Cardiac muscle cell (in vitro differentiated cells and primary cell): ENCODE data around the gene ASIC4. TPM values are rescaled to one million over a fixed set of nuclear protein-coding genes. Genes with fewer than 3 reads are reported as not detected.
A peak's percentile ranks its signal among the peaks of the same experiment; 100 is the strongest.

Source experiments
- DNase-seq, 2 donors: peaks; one replicate each; pipeline versions ENCODE4 v3.0.0 to v3.0.0-alpha.2; 2010 to 2017; ENCODE audit warnings: low read depth in 1 of 2, low spot score in 1 of 2
- H3K27ac ChIP-seq: fragments of 200-600 bp; sonication (generic); 2 replicates; pipeline ENCODE4 v1.5.1; 2016
- H3K27me3 ChIP-seq: fragments of 200-600 bp; sonication (generic); 2 replicates; pipeline ENCODE4 v1.6.0; 2016; ENCODE audit warnings: control low read depth
- H3K36me3 ChIP-seq: fragments of 200-600 bp; sonication (generic); 2 replicates; pipeline ENCODE4 v1.5.1; 2016; ENCODE audit warnings: control low read depth
- H3K4me1 ChIP-seq: fragments of 200-600 bp; sonication (generic); 2 replicates; pipeline ENCODE4 v1.8.1; 2017; ENCODE audit warnings: low read depth, mild to moderate bottlenecking, mixed run types
- H3K4me3 ChIP-seq: fragments of 200-600 bp; sonication (generic); 2 replicates; pipeline ENCODE4 v1.5.1; 2016; ENCODE audit warnings: mild to moderate bottlenecking
- H3K9me3 ChIP-seq: fragments of 200-600 bp; sonication (generic); 2 replicates; pipeline ENCODE4 v1.5.1; 2017; ENCODE audit warnings: low read depth, mild to moderate bottlenecking, control low read depth
- CTCF ChIP-seq: IDR thresholded peaks from 2 replicates; pipeline ENCODE4 v1.5.1; 2012; ENCODE audit warnings: low read depth, mild to moderate bottlenecking, low read length
- polyA plus RNA-seq: library from polyadenylated mRNA; unstranded; fragments of >200 nt; fragmentation: Nextera tagmentation; extraction: Ambion mirVana; gene quantifications from 2 replicates; pipeline ENCODE4 v1.2.1, GENCODE V29; 2016
- total RNA-seq: library from RNA; depleted of rRNA; stranded (reverse); fragments of >200 nt; gene quantifications from 2 replicates; pipeline ENCODE4 v1.2.3, GENCODE V29; 2016

ASIC4 gene
- total and polyA plus RNA-seq, 2 experiments from 2014 or later = 3.3 to 9.5 TPM

- TF ChIP-seq CTCF = no peak
Measured at GRCh38 chr2:219556413-219556812, 42.1 kb downstream of the ASIC4 start.

DNA sequence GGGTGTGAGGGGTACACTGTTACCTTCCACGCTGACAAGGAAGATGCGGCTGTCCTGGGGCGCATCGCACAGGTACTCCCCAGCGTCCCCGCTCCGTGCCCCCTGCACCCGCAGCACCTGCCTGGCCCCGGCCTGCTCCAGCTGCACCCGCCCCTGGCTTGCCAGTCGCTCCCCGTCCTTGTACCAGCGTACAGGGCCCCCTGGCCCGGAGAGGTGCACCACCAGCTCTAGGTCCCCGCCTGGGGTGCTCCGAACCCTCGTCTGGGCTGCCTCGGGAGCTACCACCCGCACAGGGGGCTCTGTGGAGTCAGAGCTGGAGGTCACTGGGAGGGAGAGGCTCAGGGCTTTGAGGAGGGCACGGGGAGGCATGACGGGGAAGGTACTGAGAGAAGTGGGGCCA is 43.0 kb downstream of the ASIC4 start:
- H3K4me1 ChIP-seq = peaks cover 7% of the 10 kb centered on the region
- TF ChIP-seq CTCF = no peak
- H3K36me3 ChIP-seq = peaks cover 33% of the 10 kb centered on the region
- no peaks in the 10 kb centered on the region for H3K27me3 ChIP-seq
- H3K9me3 ChIP-seq = no peaks in the 10 kb centered on the region
- DNase-seq = no peak
- no peak overlapping the region for H3K4me3 ChIP-seq
- H3K27ac ChIP-seq = no peak overlapping the region

More at GRCh38 chr2:219556413-219556812, 42.1 kb downstream of the ASIC4 start:
- no peak overlapping the region for H3K4me3 ChIP-seq
- H3K36me3 ChIP-seq = peaks cover 29% of the 10 kb centered on the region
- peaks cover 3% of the 10 kb centered on the region for H3K4me1 ChIP-seq
- H3K27ac ChIP-seq = no peak overlapping the region
- H3K27me3 ChIP-seq = no peaks in the 10 kb centered on the region
- DNase-seq = no peak
- H3K9me3 ChIP-seq = no peaks in the 10 kb centered on the region

GRCh38 chr2:219557791-219558785 is 43.8 kb downstream of the ASIC4 start:
- H3K4me3 ChIP-seq = no peak overlapping the region
- no peaks in the 10 kb centered on the region for H3K27me3 ChIP-seq
- no peaks in the 10 kb centered on the region for H3K9me3 ChIP-seq
- DNase-seq = no peak
- TF ChIP-seq CTCF = no peak
- H3K4me1 ChIP-seq = peaks cover 7% of the 10 kb centered on the region
- H3K27ac ChIP-seq = no peak overlapping the region
- peaks cover 39% of the 10 kb centered on the region for H3K36me3 ChIP-seq

GRCh38 chr2:219559156-219559915 is 45.1 kb downstream of the ASIC4 start:
- H3K4me1 ChIP-seq = peaks cover 7% of the 10 kb centered on the region
- H3K27me3 ChIP-seq = no peaks in the 10 kb centered on the region
- no peak overlapping the region for H3K27ac ChIP-seq
- no peak for TF ChIP-seq CTCF
- H3K9me3 ChIP-seq = no peaks in the 10 kb centered on the region
- H3K4me3 ChIP-seq = no peak overlapping the region
- no peak for DNase-seq
- H3K36me3 ChIP-seq = peaks cover 47% of the 10 kb centered on the region

DNA sequence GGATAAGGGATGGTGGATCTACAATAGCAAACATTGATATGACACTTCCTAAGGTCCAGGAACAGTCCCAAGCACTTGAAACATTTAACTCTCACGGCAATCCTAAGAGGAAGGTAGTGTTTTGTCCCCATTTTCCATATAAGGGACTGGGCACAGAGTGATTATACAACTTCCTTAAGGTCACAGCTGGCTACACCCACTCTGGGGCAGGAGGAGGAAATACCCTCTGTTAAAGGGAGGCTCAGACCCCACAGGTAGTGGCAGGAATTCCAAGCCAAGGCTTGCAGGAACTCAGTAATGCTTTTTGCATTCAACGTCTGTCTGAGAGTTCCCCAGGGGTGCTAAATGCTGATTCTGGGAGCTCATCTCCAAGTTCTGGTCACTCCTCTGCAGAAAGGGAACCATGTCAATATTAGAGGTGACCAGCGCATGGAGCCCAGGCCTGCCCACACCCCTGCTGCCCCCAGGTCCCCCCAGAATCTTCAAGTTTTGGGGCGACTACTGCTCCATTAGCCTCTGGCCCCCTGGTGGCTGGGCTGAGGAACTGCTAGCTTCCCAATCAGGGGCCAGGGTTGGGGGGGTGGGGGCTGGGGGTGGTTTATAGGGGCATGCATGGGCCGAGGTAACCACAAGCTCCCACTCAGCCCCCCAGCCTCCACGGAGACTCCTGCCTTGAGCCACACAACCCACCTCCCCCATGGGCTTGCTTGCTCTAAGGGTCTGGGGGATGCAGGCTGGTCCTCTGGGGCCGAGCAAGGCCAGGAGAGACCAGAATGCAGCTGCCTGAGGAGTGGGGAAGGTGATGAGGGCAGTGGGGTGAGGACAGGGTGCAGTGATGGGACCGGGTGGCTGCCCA is 46.0 kb downstream of the ASIC4 start:
- no peaks in the 10 kb centered on the region for H3K9me3 ChIP-seq
- H3K27ac ChIP-seq = peak overlapping the region; percentile 43
- H3K4me1 ChIP-seq = peaks cover 7% of the 10 kb centered on the region
- no peak for DNase-seq
- H3K36me3 ChIP-seq = peaks cover 53% of the 10 kb centered on the region
- peak; percentile 63 for TF ChIP-seq CTCF
- H3K4me3 ChIP-seq = no peak overlapping the region
- no peaks in the 10 kb centered on the region for H3K27me3 ChIP-seq
